ENCODE measurements around the gene PRKCE.

- no peak for TF ChIP-seq CTCF (IDR thresholded peaks at IDR 0.05)
- no peak for TF ChIP-seq POLR2A (IDR thresholded peaks at IDR 0.05)
These were observed 551.5 kb downstream of the PRKCE start for GRCh38 chr2:46202987-46203386.
